ENCODE data around the gene SPSB4.

GRCh38 chr3:141045849-141046248 lies 5.3 kb upstream of the SPSB4 start:
- TF ChIP-seq EZH2 (IDR thresholded peaks at IDR 0.05) (no peak), POLR2AphosphoS5 (IDR thresholded peaks at IDR 0.05; ENCODE audit: borderline replicate concordance, low read depth, low read length) (no peak)
